Skin epidermis (tissue), 12 donors: ENCODE data around the gene CHD5.

Source experiments
- H3K27ac ChIP-seq, 21 experiments: fragments of 200-600 bp; sonication (generic) in 11 of 21; one replicate each; pipeline ENCODE4 v1.5.0; 2020; ENCODE audit warnings: mild to moderate bottlenecking in 3 of 21, inconsistent platforms in 2 of 21, moderate library complexity in 2 of 21
- H3K4me3 ChIP-seq, 7 experiments: fragments of 200-600 bp; sonication (generic) in 2 of 7; one replicate each; pipeline ENCODE4 v1.5.0; 2020; ENCODE audit warnings: inconsistent platforms in 2 of 7, mild to moderate bottlenecking in 2 of 7, moderate library complexity in 1 of 7

The CHD5 gene

DNA sequence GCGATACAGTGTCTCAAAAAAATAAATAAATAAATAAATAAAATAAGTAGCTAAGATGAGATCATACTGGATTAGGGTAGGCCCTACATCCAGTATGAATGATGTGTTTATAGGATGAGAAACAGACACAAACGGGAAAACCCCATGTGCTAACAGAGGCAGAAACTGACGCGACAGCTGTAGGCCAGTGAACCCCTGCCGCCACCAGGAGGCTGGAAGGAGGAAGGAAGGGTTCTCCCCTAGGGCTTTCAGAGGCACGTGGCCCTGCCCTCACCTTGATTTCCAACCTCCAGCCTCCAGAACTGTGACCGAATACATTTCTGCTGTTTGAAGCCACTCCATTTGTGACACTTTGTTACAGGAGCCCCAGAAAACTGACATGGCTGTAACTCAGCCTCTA is 38.5 kb downstream of the CHD5 start:
- no peak overlapping the region for H3K4me3 ChIP-seq
- no peak overlapping the region for H3K27ac ChIP-seq

DNA sequence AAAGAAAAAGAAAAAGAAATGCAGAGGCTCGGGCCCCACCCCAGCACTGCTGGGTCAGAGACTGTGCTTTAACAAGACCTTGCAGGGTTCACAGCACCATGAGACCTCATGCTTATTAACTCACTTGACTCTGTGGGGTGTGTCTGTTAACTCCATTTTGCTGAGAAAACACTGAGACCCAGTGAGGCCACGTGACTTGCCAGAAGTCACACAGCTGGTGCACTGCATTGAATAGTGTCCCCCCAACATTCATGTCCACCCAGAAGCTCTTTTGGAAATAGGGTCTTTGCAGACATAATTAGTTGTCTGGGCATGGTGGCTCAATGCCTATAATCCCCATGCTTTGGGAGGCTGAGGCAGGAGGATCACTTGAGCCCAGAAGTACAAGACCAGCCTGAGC is 39.7 kb downstream of the CHD5 start:
- H3K4me3 ChIP-seq = no peak overlapping the region
- no peak overlapping the region for H3K27ac ChIP-seq

DNA sequence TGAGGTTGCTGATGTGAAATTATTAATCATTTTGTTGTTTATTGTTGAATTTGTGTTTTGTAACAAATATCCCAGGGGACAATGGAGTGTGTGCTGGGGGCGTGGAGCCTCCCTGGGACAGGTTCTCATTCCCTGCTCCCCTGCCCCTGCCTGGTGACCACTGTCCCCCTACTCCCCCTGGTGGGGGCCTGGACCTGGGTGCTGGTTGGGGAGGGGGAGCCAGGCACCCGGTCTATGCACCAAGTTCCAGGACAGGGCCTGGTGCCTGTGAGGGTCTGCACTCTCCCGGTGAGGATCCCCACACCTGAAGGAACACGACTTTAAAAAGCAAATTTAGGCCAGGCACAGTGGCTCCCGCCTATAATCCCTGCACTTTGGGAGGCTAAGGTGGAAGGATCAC is 42.4 kb downstream of the CHD5 start:
- Histone ChIP-seq H3K4me3 (no peak overlapping the region), H3K27ac (no peak overlapping the region)

DNA sequence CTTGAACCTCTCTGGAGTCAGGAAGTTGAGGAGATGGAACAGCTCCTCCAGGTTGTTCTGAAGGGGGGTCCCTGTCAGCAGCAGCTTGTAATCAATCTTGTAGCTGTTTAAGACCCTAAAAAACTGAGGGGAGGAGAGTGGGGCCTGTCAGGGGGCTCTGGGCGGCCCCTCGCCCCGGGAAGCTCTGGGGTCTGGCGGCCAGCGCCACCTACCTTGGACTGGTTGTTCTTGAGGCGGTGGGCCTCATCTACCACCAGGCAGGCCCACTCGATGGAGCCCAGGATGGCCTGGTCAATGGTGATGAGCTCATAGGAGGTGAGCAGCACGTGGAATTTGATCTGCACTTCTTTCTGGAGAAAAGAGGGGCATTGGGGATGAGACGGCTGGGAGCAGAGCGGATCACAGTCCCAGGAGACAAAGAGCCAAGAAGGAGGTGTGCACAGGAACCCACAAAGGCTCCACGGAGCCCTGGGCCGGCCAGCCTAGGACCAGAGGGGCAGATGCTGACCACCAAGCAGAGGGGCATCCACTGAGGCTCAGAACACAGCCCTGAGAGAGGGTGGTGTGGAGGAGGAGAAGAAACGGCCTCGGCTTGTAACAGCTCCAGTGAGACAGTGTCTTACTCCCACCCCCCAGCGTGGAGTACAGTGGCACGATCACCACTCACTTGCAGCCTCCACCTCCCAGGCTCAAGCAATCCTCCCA is 43.5 kb downstream of the CHD5 start:
- no peak overlapping the region for H3K27ac ChIP-seq

DNA sequence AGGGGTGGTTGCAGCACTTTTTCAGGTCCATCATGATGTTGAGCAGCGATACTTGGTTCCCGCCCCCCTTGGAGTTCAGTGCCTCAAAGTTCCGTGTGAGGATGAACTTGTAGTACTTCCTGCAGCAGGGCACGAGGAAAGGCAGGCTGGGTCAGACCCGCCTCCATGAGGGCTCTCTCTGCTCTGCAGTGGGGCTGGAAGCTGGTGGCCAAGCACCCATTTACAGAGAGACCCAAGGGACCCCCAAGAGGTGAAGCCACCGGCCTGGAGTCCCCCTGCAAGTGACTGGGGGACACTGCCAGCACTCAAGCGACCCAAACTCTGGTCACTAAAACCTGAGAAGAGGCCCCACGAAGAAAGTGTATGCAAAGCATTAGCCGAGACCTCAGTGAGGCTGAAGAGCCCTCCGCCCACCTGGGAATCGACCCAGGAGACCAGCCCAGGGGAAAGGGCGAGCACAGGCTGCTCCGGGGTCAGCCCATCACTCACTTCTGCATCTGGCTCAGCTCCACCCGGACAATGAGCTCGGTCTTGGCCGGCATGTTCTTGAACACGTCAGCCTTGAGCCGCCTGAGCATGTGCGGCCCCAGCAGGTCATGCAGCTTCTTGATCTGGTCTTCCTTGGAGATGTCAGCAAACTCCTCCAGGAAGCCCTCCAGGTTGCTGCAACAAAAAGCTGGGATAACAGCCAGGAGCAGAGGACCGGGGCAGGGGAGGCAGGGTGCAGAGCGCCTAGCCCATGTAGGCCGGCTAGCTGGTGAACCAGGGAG is 45.2 kb downstream of the CHD5 start:
- H3K27ac ChIP-seq = no peak overlapping the region

More for the DNA sequence above, 43.5 kb downstream of the CHD5 start:
- H3K4me3 ChIP-seq = no peak overlapping the region

DNA sequence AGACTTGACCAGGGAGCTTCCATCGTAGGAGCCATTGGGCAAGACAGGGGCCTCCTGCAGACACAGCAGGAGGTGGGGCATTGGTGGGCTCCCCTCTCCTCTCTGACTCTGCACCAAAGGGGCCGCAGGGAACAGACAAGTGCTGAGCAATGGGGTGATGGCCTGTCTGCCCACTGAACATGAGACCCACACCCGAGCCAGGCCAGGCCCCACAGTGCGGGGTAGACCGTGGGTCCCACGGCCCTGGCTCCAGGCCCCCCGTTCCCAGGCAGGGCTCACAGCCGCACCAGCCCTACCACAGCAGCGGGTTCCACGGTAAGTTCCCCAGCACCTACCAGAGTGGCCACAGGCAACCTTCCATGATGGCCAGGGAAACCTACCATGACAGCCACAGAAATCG is 45.9 kb downstream of the CHD5 start:
- Histone ChIP-seq H3K27ac (no peak overlapping the region), H3K4me3 (no peak overlapping the region)

More for the DNA sequence above, 45.2 kb downstream of the CHD5 start:
- H3K4me3 ChIP-seq = no peak overlapping the region

DNA sequence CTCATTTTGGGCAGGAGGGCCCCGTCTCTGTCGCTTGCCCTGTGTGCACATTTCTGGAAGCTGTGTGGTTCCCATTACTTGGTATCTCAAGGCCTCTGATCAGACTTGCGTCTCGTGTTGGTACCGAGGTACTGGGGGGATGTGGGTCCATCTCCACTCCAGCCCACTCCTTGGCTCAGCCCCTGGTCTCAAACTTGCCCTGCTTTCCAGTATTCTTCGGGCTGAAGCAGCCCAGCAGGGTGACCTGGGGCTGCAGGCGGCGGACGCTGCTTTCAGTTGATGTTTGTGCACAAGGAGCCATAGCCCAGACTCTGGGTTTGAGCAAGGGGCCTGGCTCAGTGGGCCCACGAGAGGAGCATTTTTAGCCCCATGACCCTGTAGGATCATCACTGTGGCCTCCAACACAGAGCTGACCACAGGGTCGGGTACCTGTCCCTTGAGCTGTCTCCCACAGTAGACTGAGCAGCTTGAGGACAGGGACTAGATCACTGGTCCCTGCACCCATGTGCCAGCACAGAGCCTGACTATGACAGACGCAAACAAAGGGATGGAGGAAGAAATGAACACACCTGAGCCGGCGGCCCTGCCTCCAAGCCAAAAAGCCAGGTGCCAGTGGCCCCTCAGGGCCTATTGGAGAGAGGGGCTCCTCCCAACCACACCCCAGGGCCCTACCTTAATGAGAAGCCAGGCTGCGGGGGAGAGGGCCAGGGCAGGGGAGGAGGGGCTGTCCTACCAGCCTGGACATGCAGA is 46.8 kb downstream of the CHD5 start:
- Histone ChIP-seq H3K4me3 (no peak overlapping the region), H3K27ac (no peak overlapping the region)

DNA sequence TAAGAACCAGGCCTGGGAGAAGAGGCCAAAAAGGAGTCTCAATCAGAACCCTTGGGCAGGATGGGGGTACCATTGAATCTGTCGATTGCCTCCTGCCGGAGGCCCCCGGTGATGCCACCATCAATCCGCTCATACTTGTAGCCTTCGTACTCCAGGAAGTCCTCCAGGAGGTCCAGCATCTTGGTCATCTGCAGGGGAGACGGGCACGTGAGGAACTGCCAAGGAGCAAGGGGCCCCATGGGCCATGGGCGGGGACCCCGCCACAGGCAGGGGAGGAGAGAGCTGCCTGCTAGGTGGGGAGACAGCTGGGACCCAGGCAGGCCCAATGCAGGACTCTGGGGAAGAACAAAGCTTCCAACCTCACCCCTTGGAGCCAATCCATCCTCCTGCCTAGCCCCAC is 48.6 kb downstream of the CHD5 start:
- Histone ChIP-seq H3K4me3 (no peak overlapping the region), H3K27ac (no peak overlapping the region)

DNA sequence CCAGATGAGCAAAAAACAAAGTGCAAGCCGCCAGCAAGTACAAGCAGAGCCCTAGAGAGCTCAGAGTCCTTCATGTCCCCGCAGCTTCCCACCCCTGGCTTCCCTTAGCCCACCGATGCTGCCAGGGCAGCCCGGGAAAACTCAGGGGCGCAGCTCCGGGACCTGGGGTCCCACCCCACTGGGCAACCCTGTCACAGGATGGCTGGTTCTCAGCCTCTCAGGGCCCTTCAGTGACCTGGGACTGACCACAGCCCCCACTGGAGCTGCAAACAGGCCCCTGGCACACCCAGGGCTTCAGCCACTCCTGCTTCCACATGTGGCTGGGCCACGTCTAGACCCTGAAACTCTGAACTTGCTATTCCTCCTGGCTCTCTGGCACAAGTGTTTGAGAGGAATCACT is 49.5 kb downstream of the CHD5 start:
- Histone ChIP-seq H3K4me3 (no peak overlapping the region), H3K27ac (no peak overlapping the region)

DNA sequence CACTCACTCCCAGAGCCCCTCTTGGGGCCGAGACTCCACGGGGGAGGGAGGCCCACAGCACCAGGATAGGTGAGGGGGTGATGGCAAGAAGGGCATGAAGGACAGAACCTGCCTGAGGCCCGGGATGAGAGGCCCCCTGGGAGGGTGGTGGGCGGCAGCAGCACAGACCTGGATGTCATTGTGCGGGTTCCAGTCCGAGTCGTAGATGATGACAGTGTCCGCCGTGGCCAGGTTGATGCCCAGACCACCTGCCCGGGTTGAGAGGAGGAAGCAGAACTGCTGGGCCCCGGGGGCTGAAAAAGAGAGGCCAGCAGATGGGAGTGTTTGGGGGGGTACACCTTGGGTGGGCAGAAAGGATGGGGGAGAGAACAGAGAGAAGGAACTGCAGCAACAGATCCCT is 50.1 kb downstream of the CHD5 start:
- Histone ChIP-seq H3K27ac (no peak overlapping the region), H3K4me3 (no peak overlapping the region)

DNA sequence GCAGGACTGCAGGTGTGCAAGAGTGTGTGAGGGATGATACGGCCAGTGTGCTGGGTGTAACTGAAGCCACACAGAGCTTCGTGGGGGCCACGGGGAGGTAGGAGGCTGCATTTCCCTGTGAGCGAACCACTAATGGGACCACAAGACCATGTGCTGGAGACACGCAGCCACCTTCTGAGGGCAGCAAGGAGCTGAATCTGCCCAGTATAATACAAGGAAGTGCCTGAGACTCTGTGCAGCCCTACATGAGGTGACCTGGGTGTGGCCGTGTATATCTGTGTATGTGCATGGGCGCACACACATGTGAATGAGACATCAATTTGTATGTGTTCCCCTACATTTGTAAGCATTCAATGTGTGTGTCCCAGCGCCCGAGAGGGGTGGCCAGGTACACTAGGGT is 50.8 kb downstream of the CHD5 start:
- Histone ChIP-seq H3K27ac (no peak overlapping the region), H3K4me3 (no peak overlapping the region)

DNA sequence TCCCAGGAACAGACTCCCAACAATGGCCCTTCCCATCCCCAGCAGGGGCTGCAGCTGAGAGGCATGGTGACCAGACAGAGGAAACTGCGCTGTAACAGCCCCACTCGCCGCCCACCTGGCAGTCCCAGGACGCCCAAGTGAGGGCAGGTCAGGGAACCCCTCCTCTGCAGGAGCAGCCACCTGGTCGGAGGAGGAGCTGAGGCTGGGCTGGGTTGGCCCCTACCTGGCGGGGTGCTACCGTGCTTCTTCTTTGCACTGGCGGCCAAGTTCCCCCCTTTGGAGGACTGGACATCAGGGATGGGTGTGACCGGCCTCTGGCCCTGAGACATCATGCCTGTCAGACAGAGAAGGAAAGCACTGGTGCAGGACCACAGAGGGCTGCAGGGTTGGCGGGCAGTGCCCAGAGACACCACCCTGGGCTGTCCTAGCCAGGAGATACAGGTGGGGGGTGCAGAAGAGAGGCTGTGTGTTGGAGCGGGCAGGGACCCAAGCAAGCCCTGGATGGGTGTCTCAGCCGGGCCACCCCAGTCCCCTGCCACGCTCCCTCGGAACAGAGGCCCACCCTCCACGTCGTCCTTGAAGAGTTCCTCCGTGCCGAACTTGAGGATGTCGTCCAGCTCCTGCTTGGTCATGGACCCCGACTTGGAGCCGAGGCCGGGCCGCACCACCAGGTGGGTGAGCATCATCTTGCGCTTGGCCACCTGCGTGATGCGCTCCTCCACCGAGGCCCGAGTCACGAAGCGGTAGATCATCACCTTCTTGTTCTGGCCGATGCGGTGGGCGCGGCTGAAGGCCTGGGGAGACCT is 51.6 kb downstream of the CHD5 start:
- no peak overlapping the region for H3K27ac ChIP-seq
- H3K4me3 ChIP-seq = no peak overlapping the region

DNA sequence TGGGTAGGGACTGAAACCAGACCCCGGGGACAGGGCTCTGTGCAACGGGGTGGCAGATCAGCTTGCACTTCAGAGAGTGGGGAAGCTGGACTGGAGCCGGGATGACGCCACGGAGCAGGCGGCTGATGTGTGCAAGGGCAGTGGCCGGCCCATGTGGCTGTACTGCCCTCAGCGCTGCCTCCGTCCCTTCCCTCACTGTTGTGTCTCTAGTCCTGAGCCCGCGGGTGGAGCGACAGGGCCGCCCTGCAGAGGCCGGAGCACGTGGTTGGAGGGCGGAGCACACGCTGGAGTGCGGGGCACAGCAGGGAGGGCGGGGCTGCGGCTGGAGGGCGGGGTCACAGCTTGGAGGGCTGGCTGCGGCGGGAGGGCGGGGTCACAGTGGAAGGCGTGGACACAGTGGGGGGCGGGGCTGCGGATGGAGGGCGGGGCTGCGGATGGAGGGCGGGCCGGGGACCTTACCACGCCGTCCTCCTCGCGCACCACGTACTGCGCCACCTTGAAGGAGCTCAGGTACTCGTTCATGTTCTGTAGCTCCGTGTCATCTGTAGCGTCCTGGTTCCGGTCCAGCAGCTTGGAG is 52.4 kb downstream of the CHD5 start:
- H3K27ac ChIP-seq = no peak overlapping the region
- H3K4me3 ChIP-seq = no peak overlapping the region

DNA sequence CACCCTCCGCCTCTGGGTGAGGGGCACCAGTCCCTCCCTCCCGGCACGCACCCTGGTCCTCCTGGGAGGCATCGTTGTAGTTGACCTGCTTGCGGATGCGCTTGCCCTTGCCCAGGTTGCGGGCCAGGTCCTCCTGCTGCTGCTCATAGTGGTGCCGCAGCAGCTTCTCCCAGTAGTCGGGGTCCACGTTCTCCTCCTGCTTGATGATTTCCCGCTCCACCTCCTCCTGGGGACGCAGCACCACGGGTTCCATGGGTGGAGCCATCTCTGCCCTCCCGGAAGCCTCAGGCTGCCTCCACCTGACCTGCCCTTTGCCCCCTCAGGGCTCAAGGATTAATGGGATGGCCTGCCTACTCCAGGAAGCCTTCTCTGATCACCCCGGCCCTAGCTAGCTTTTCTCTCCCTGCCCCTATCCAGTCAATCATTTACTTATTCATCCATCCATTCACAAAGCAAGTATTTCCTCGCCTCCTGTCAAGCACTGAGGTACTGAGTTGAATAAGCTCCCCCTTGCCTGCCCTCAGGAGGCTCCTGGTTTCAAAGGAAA is 53.5 kb downstream of the CHD5 start:
- Histone ChIP-seq H3K27ac (no peak overlapping the region), H3K4me3 (no peak overlapping the region)

DNA sequence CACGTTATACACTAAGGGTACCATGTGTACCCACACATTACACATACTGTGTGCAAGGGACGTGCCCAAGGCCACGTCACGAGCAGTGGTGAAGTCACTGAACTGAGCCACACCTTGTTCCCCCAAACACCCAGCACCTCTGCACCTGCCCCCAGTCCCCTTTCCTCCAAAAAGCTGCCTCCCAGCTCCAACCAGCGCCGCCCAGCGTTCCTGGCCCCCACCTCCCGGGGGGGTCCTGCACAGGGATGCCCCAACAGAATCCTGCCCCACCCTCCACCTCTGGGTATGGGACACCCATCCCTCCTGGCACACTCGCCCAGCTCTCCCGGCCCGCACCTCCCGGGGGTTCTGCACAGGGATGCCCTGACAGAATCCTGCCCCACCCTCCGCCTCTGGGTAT is 54.1 kb downstream of the CHD5 start:
- Histone ChIP-seq H3K4me3 (no peak overlapping the region), H3K27ac (no peak overlapping the region)

DNA sequence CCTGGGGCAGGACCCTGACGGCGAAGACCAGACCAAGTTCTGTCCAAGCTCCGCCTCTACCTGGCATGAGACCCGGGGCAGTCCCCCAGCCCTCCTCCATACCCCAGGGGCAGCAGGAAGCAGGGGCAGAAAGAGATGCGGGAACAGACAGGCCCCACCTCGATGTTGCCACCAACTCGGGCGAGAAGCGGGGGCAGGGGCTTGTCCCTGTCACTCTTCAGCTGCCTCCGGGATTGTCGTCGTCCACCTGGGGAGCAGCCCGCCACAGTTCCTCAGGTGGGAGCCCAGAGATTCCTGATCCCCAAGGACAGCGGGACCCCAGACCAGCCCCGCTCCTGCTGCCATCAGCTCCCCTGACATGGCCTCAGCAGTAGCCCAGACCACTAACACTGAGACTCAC is 54.8 kb downstream of the CHD5 start:
- Histone ChIP-seq H3K27ac (no peak overlapping the region), H3K4me3 (no peak overlapping the region)

DNA sequence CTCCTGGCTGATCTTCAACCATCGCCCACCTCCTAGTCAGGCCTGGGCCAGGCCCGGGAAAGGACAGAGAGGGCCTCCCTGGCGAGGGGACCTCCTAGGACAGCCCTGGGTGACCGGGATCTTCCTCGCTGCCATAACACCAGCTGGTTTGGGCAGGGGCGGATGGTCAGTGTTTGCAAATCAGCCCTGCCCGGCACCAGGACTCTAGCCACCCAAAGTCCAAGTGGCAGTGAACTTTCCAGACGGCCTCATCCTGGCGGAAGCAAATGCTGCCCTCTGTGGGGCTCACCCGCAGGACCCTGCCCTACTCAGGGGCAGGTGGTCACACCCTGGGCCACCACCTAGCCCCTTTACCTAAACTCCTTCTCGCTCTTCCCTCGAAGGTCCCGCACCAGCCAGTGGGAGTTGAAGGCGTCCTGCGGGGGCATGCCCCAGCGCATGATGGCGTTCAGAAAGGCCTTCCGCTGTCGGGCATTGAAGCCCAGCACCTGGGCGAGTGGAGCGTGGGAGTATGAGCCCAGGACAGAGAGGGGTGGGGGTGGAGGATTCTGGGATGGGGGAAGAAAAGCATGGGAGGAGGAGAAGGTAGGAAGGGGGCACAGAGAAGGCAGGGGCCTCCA is 55.3 kb downstream of the CHD5 start:
- no peak overlapping the region for H3K27ac ChIP-seq
- no peak overlapping the region for H3K4me3 ChIP-seq

DNA sequence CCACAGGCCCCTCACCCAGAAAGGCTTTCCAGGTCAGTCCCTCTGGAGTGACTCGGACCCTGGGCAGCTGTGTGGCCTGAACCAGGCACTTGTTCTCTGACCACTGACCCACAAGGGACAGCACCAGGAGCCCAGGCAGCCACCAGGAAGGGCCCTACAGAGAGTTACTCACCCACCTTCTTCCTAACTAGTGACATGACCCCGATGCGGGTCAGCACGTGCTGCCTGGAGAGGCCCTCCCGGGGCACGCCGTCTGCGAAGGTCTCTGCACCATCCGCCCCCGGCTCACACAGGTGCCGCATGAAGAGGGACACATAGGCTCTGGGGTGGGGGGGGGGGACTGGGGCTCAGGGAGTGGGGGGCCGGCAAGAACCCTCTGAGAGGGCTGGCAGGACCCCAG is 55.8 kb downstream of the CHD5 start:
- H3K27ac ChIP-seq = no peak overlapping the region

DNA sequence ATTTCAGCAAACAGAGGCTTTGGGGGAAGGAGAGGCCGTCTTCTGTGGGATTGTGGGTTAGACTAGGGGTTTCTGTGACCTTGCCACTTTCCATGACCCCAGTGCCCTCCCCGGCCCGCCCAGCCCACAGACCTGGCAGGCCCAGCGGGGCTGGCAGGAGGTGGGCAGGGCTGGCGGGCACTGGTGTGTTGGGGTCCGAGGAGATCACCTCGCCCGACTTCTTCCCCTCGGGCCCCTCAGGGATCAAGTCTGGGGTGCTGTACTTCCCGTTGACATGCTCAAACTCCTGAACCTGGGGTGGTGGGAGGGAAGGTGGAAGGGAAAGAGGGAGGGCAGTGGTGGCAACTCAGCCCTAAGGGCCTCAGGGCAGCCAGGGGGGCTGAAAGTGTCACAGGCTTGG is 56.3 kb downstream of the CHD5 start:
- H3K4me3 ChIP-seq = no peak overlapping the region
- no peak overlapping the region for H3K27ac ChIP-seq

More for the DNA sequence above, 55.8 kb downstream of the CHD5 start:
- H3K4me3 ChIP-seq = no peak overlapping the region
